OCI-LY7 (cell line): Measurements from ENCODE around the gene CHRNG. TPM values are rescaled to one million over a fixed set of nuclear protein-coding genes. Genes with fewer than 3 reads are reported as not detected.

Experiments used
- BruUV-seq: library from RNA; stranded (reverse); fragments of 400-500 nt; replicated peaks from 2 replicates; lab custom pipeline; 2021; lab: Mats Ljungman, UMichigan
- CTCF ChIA-PET: fragments of 300-600 bp; sonication (Branson Sonifier 250); formaldehyde crosslinking; loops from one replicate; lab custom pipeline; 2022; ENCODE audit warnings: antibody characterized with exemption; ENCODE audit not compliant: unreplicated experiment; lab: Charles Lee
- POLR2A ChIA-PET: fragments of 300-600 bp; sonication (Branson Sonifier 250); formaldehyde crosslinking; loops from one replicate; lab custom pipeline; 2022; ENCODE audit warnings: antibody characterized with exemption; lab: Charles Lee
- DNase-seq: peaks from one replicate; pipeline ENCODE4 v3.0.0-alpha.2; 2015; ENCODE audit warnings: low spot score
- H2AFZ ChIP-seq: fragments of 200-600 bp; sonication (generic), shearing (Covaris generic); 2 replicates; pipeline ENCODE4 v1.6.1; 2014; ENCODE audit warnings: mild to moderate bottlenecking, antibody characterized with exemption, low read length, moderate library complexity
- H3K27ac ChIP-seq: fragments of 200-600 bp; sonication (generic); 2 replicates; pipeline ENCODE4 v1.5.1; 2014; ENCODE audit warnings: mixed run types, low read depth, mild to moderate bottlenecking, moderate library complexity, low read length, inconsistent platforms; ENCODE audit not compliant: poor library complexity, severe bottlenecking
- H3K36me3 ChIP-seq: fragments of 200-600 bp; sonication (generic); 2 replicates; pipeline ENCODE4 v1.6.1; 2014; ENCODE audit warnings: mild to moderate bottlenecking, antibody characterized with exemption, low read length, moderate library complexity, mixed read lengths; ENCODE audit not compliant: insufficient read depth
- H3K4me1 ChIP-seq: fragments of 200-600 bp; sonication (generic); 2 replicates; pipeline ENCODE4 v1.5.1; 2014; ENCODE audit warnings: mild to moderate bottlenecking, low read length; ENCODE audit not compliant: insufficient read depth, poor library complexity, severe bottlenecking
- H3K4me2 ChIP-seq: fragments of 200-600 bp; sonication (generic); 2 replicates; pipeline ENCODE4 v1.6.1; 2014; ENCODE audit warnings: mild to moderate bottlenecking, low read length
- H3K4me3 ChIP-seq: fragments of 200-600 bp; sonication (generic); 2 replicates; pipeline ENCODE4 v1.5.1; 2014; ENCODE audit warnings: mild to moderate bottlenecking, low read depth, low read length; ENCODE audit not compliant: poor library complexity, severe bottlenecking
- H3K79me2 ChIP-seq: fragments of 200-600 bp; sonication (generic); 2 replicates; pipeline ENCODE4 v1.6.1; 2016; ENCODE audit warnings: low read depth, mild to moderate bottlenecking, low read length, moderate library complexity, mixed read lengths; ENCODE audit not compliant: insufficient read depth
- H3K9me2 ChIP-seq: fragments of 200-600 bp; sonication (generic); 2 replicates; pipeline ENCODE4 v1.6.1; 2016; ENCODE audit warnings: mild to moderate bottlenecking, low read length, mixed read lengths; ENCODE audit not compliant: insufficient read depth
- H3K9me3 ChIP-seq: fragments of 200-600 bp; sonication (generic); 2 replicates; pipeline ENCODE4 v1.6.1; 2014; ENCODE audit warnings: mild to moderate bottlenecking, mixed run types, low read length, mixed read lengths
- H4K20me1 ChIP-seq: fragments of 200-600 bp; sonication (generic); 2 replicates; pipeline ENCODE4 v1.6.1; 2014; ENCODE audit warnings: mild to moderate bottlenecking, antibody characterized with exemption, low read length, moderate library complexity, mixed read lengths; ENCODE audit not compliant: insufficient read depth
- EZH2phosphoT487 ChIP-seq: fragments of 200-600 bp; sonication (generic); IDR thresholded peaks from 2 replicates; pipeline ENCODE4 v1.6.1; 2018; ENCODE audit warnings: low read depth, borderline replicate concordance, mild to moderate bottlenecking, mixed run types, antibody characterized with exemption, low read length, moderate library complexity, mixed read lengths
- intact Hi-C: fragments of 100-400 bp; cut with micrococcal nuclease; formaldehyde crosslinking; loops from one replicate; pipeline ENCODE4 v1.10.0; 2022; ENCODE audit not compliant: unreplicated experiment
- total RNA-seq, 2 experiments: library from RNA; depleted of rRNA in 1 of 2; stranded (reverse); fragments of >200 nt in 1 of 2; shearing (Covaris generic) in 1 of 2; gene quantifications; 2 replicates each; pipeline ENCODE4 v1.2.3, GENCODE V29; 2014 to 2022
- TF ChIP-seq, protein P1 (sequence below): fragments of 200-600 bp; sonication (generic); conservative IDR thresholded peaks from 2 replicates; pipeline ENCODE4 v1.5.1; 2014; ENCODE audit warnings: mild to moderate bottlenecking, antibody characterized with exemption, low read length, moderate library complexity, mixed read lengths

The CHRNG gene
- total RNA-seq, 2 experiments from 2014 or later = not detected

DNA sequence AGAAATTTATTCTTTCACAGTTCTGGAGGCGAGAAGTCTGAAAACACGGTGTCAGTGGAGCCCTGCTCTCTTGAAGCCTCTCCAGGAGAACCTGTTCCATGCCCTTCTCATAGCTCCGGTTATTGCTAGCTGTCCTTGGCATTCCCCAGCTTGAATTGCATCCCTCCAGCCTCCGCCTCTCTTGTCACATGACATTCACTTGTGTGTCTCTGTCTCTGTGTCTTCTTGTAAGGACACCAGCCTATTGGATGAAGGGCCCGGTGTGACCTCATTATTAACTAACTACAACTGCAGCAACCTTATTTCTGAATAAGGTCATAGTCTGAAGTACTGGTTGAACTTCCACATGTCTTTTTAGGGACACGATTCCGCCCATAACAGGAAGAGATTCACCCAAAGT is 23.9 kb upstream of the CHRNG start:
- no TSS peak for BruUV-seq
- Histone ChIP-seq H3K27ac (no peak overlapping the region), H4K20me1 (no peaks in the 10 kb centered on the region), H3K79me2 (no peaks in the 10 kb centered on the region), H3K9me2 (no peaks in the 10 kb centered on the region), H3K36me3 (no peaks in the 10 kb centered on the region), H3K9me3 (no peaks in the 10 kb centered on the region), H3K4me3 (no peak overlapping the region), H2AFZ (no peak overlapping the region), H3K4me2 (no peak overlapping the region), H3K4me1 (no peaks in the 10 kb centered on the region)
- no peak for TF ChIP-seq EZH2phosphoT487
- TF ChIP-seq, protein P1, sequence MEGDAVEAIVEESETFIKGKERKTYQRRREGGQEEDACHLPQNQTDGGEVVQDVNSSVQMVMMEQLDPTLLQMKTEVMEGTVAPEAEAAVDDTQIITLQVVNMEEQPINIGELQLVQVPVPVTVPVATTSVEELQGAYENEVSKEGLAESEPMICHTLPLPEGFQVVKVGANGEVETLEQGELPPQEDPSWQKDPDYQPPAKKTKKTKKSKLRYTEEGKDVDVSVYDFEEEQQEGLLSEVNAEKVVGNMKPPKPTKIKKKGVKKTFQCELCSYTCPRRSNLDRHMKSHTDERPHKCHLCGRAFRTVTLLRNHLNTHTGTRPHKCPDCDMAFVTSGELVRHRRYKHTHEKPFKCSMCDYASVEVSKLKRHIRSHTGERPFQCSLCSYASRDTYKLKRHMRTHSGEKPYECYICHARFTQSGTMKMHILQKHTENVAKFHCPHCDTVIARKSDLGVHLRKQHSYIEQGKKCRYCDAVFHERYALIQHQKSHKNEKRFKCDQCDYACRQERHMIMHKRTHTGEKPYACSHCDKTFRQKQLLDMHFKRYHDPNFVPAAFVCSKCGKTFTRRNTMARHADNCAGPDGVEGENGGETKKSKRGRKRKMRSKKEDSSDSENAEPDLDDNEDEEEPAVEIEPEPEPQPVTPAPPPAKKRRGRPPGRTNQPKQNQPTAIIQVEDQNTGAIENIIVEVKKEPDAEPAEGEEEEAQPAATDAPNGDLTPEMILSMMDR = no peak
- no peak for DNase-seq
- CTCF ChIA-PET = interaction anchor here (0.9 kb wide), 1 partner anchor 72 kb away, joined by 3 read pairs; no protein-coding TSS in a partner anchor
- POLR2A ChIA-PET = interaction anchor here (0.7 kb wide), 1 partner anchor 22 kb away, joined by 6 read pairs; no protein-coding TSS in a partner anchor
- intact Hi-C loops = no loop called here

DNA sequence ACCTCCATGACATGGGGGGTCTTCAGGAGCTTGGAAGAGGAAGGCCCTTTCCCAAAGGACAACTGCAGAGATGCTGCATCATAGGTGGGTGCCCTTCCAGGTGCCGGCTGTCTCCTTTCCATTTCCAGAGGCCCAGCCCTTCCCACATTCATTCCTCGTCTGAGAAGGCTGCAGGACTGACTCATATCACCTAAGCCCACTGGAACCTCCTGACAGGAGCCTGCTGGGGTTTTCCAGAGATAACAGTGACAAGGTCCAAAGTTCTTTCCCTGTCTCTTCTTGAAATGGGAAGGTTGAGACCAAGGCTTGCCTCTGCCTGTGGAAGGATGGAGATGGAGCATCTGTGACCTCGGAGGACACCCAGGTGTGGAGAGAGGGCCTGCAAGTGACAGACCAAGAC is 22.9 kb upstream of the CHRNG start:
- POLR2A ChIA-PET = interaction anchor here (0.6 kb wide), 1 partner anchor 146 kb away, joined by 4 read pairs; no protein-coding TSS in a partner anchor
- Histone ChIP-seq H3K79me2 (no peaks in the 10 kb centered on the region), H3K4me1 (no peaks in the 10 kb centered on the region), H3K27ac (no peak overlapping the region), H3K4me3 (no peak overlapping the region), H3K36me3 (no peaks in the 10 kb centered on the region), H4K20me1 (no peaks in the 10 kb centered on the region), H2AFZ (no peak overlapping the region), H3K4me2 (no peak overlapping the region), H3K9me3 (no peaks in the 10 kb centered on the region), H3K9me2 (no peaks in the 10 kb centered on the region)
- DNase-seq = no peak
- intact Hi-C loops = no loop called here
- no peak for TF ChIP-seq EZH2phosphoT487
- TF ChIP-seq, protein P1 = no peak
- BruUV-seq = no TSS peak
- CTCF ChIA-PET = interaction anchor here (0.7 kb wide), 1 partner anchor 938 kb away, joined by 3 read pairs; no protein-coding TSS in a partner anchor

DNA sequence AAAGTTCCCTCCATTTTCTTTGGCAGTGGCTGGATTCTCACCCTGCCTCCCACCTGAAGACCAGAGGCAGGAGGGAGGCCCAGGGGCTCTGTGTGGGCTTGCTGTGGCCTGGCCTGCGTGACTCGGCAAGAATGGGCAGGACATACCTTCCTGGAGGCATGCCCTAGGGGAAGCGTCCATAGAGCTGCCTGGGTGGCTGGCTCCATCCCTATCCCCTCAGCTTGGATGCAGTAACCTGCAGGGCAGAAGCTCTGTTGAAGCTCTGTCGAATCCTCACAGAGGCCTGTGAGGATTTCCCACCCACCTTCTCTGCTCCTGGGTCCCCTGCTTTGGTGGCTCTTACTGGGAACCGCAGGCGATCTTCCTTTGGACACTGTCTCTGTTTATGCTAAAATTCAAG is 20.6 kb upstream of the CHRNG start:
- POLR2A ChIA-PET = no interaction called here
- no peak for DNase-seq
- no peak overlapping the region for H3K27ac ChIP-seq
- CTCF ChIA-PET = no interaction called here
- H3K4me3 ChIP-seq = no peak overlapping the region
- H3K79me2 ChIP-seq = no peaks in the 10 kb centered on the region
- H4K20me1 ChIP-seq = no peaks in the 10 kb centered on the region
- no peaks in the 10 kb centered on the region for H3K36me3 ChIP-seq
- no TSS peak for BruUV-seq
- H3K4me1 ChIP-seq = no peaks in the 10 kb centered on the region
- H3K9me2 ChIP-seq = no peaks in the 10 kb centered on the region
- H2AFZ ChIP-seq = no peak overlapping the region
- intact Hi-C loops = no loop called here
- TF ChIP-seq, protein P1 = no peak
- no peak for TF ChIP-seq EZH2phosphoT487
- no peaks in the 10 kb centered on the region for H3K9me3 ChIP-seq
- H3K4me2 ChIP-seq = no peak overlapping the region
